NCI-H69 (cell line): ENCODE data around the gene FAM163B.

Source experiments
- DNase-seq: peaks from one replicate; lab custom pipeline; 2025; lab: John Stamatoyannopoulos, UW

Gene FAM163B

GRCh38 chr9:133599470-133600173 lies 9.6 kb downstream of the FAM163B start:
- no peak for DNase-seq

GRCh38 chr9:133598978-133599377 lies 10.2 kb downstream of the FAM163B start:
- no peak for DNase-seq

DNA sequence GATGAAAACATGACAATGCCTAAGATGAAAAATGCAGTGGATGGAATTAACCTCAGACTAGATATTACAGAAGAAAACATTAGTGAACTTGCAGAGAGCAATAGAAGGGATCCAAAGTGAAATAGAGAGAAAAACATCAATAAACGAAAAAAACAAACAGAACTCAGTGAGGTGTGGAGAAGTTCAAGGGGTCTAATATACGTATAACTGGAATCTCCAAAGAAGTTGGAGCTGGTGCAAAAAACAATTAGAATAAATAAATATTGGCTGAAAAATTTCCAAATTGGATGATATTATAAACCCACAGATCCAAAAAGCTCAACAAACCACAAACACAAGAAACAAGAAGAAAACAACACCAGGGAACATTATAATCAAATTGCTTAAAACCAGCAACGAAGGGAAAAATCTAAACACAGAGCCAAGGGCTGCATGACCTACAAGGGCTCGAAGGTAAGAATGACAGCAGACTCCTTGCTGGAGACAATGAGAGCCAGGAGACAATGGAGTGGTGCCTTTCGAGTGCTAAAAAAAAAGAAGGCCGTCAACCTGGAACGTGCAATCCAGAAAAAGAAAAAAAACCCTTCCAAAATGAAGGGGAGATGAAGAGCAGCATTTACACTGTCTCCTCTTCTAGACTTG lies 11.8 kb downstream of the FAM163B start:
- DNase-seq, result peak; percentile 33

DNA sequence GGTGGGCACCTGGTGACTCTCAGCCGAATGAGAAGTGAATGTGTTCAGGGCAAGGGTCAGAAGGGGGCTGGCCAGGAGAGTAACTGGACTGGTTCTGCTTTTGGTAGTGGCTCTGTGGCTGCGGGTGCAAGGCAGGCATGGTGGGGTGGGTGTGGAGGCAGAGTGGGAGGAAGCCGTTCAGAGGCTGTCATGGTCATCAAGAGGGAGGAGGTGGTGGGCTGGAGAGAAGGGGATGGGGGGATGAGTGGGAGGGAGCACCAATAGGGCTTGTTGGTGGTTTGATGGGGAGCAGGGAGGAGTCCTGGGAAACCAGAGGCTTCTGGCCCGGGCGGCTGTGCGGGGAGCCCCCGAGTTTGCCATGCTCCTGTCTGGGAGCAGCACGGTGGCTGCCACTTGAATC lies 13.3 kb downstream of the FAM163B start:
- no peak for DNase-seq

GRCh38 chr9:133594310-133594709 lies 14.9 kb downstream of the FAM163B start:
- no peak for DNase-seq

GRCh38 chr9:133593587-133594253 lies 15.5 kb downstream of the FAM163B start:
- no peak for DNase-seq

GRCh38 chr9:133592731-133593409 lies 16.3 kb downstream of the FAM163B start:
- peak; percentile 36 for DNase-seq

GRCh38 chr9:133591985-133592384 lies 17.2 kb downstream of the FAM163B start:
- no peak for DNase-seq

GRCh38 chr9:133591116-133591910 lies 17.9 kb downstream of the FAM163B start:
- peak; percentile 88 for DNase-seq

DNA sequence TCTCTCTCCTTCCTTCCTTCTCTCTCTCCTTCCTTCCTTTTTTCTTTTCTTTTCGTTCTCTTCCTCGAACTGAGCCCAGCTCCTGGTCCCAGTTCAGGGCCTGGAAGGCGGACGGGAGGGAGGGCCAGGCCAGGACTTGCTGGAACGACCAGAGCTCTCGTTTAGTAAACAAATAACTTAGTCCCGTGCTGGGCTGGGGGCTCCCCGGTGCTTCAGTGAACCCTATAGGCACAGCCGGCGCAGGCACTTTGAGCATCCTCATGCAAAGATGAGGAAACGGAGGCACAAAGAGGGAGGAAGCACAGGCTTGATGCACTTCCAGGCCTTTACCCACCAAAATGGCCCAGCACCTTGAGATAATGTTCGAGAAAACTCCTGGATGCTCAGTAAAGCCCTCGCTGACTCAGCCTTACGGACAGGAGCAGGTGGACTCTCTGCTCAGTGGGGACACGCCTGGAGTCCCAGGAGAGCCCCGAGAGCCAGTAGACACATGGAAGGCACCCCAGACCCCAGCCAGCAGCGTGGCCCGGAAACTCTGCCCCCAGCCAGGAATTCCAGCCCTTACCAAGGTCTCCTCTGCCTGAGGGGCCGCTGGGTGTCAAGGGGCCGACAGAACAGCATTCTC lies 18.8 kb downstream of the FAM163B start:
- DNase-seq, result no peak

DNA sequence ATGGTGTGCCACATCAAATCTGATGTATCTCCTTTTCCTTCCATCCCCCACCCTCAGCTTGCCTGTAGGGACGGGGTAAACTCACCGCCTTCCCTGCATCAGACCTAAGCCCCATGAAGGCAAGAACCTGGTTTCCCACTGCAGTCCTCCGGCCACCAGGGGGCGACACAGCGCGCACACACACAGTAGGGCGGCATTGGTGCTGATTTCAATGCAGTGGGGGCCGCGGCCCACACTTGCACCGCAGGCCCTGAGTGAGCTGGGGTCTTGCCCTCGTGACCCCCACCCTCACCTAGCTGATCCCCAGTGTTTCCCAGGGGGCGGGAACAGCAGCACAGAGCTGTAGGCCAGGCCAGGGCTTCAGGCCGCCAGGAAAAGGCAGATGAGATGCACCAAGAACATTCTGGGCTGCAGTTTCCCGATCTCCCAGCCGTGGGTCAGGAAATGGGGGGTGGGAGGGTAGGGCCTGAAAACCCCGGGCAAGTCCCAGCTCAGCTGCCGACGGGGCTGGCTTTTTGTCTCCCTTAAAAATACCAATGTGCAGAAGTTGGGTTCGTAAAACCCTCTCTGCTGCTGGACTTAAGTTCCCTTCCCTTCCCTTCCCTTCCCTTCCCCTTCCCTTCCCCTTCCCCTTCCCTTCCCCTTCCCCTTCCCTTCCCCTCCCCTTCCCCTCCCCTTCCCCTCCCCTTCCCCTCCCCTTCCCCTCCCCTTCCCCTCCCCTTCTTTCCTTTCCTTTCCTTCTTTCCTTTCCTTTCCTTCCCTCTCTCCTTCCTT lies 19.5 kb downstream of the FAM163B start:
- no peak for DNase-seq

DNA sequence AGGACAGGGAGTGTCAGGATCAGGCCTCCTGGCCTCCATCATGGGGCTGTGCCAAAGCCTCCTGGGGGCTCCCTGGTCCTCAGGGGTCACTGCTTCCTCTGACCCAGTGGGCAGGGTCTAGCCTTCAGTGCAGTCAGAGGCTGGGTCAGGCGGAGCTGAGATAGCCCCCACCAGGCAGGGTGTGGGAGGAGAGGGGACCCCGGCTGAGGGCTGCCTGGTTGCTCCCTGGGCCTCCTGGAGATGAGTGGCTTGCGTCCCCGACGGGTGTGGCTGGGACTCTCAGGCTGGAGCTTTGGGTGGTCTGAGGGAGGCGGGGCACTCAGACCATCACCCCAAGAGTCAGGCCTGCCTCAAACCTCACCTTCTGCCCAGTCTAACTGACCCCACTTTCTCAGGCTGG lies 21.7 kb downstream of the FAM163B start:
- no peak for DNase-seq

DNA sequence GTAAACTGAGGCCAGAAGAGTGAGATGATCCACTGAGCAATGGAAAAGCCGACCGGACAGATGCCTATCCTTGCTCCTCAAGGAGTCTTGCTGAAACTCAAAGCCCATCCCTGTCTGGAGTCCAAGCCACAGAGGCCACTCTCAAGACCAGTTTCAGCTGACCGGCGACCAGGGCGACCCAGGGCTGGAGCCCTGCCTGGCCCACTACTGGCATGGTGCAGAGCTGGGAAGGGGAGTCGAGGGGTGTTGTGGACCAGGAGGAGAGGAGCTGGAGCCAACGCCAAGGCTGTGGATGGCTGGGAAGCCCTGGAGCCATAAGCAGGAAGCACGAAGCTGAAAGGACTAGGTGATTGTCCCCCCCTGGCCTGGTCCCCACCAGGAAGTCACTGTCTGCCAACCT lies 22.1 kb downstream of the FAM163B start:
- no peak for DNase-seq

GRCh38 chr9:133585481-133586351 lies 23.5 kb downstream of the FAM163B start:
- DNase-seq, result peak; percentile 88

DNA sequence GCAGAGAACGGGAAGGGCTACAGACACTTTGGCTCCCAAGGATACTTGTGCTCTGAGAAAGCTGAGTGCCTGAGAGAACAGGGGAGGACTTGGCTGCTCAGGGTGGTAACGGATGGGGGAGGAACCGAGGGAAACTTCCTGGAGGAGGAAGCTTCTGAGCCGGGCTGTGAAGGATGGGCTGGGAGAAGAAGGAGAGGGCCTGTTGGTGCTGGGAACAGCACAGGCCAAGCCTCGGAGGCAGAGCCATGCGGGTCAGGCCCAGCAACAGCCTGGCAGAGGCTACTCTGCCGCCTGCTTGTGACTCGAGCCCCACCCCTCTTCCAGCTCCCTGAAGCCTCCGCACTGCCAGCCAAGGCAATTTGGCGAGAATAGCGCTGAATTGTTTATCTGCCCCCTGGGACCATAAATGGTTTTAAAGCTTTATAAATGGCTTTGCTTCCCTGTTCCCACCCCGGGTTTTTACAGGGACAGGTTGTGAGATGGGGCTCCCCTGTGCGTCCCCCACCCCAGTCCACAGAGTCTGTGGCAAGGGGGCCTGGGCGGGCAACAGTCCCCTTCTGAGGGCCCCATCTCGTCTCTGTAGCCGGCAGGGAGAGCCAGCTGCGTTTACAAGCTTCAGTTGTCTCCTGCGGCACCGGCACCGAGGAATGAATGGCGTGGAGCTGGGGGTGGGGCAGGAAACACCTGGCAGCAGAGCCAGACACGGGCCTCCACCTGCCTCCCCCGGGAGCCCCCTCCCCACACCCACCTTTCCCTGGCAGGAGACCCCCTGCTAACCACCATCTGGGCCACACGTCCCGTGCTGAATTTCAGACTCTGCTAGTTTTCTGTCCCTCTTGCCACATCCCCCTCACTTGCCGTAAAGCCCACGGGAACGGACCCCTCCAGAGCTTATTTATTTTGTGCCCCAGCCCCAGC lies 24.4 kb downstream of the FAM163B start:
- DNase-seq, result peak; percentile 98

DNA sequence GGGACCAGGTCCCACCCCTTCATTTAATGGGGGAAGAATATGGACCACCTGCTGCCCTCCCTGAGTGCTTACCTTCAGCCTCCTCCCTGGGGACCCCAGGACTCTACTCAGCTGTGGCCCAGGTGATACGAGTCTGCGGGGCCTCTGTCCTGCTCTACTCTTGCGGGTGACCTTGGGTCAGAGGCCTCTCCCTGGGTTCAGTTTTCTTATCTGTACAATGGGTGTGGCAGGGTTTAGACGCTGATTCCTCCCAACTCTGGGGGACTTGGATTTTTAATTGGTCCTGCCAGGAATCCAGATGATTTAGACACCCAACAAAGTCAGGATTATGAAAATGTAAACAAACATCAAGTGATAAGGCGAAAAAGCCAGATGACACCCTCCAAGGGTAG lies 25.0 kb downstream of the FAM163B start:
- peak; percentile 54 for DNase-seq

GRCh38 chr9:133583586-133583985 lies 25.6 kb downstream of the FAM163B start:
- DNase-seq, result no peak

GRCh38 chr9:133583111-133583510 lies 26.1 kb downstream of the FAM163B start:
- no peak for DNase-seq
